Mesothelial cell of epicardium (in vitro differentiated cells): ENCODE results near the gene TNFRSF11A. TPM values are rescaled to one million over a fixed set of nuclear protein-coding genes. Genes with fewer than 3 reads are reported as not detected.

Source experiments
- DNase-seq, 2 experiments: peaks; one replicate each; pipeline ENCODE4 v3.0.0; 2021; ENCODE audit warnings: low spot score in 2 of 2; ENCODE audit not compliant: unreplicated experiment in 2 of 2
- H3K27ac Mint-ChIP-seq: 2 replicates; pipeline ENCODE4 v1.8.0; 2021; ENCODE audit warnings: mixed read lengths
- H3K27me3 Mint-ChIP-seq: 2 replicates; pipeline ENCODE4 v1.8.0; 2021; ENCODE audit warnings: low read depth, mixed read lengths
- H3K36me3 Mint-ChIP-seq: 2 replicates; pipeline ENCODE4 v1.8.0; 2021; ENCODE audit warnings: mixed read lengths
- H3K4me1 Mint-ChIP-seq: 2 replicates; pipeline ENCODE4 v1.8.0; 2021; ENCODE audit warnings: mixed read lengths
- H3K4me3 Mint-ChIP-seq: 2 replicates; pipeline ENCODE4 v1.8.0; 2021; ENCODE audit warnings: mild to moderate bottlenecking, moderate library complexity, mixed read lengths
- H3K9me3 Mint-ChIP-seq: 2 replicates; pipeline ENCODE4 v1.8.0; 2021; ENCODE audit warnings: mixed read lengths
- CTCF ChIP-seq: fragments of 200-600 bp; sonication (generic); IDR thresholded peaks from one replicate; pipeline ENCODE4 v1.5.0; 2021; ENCODE audit warnings: antibody characterized with exemption; ENCODE audit not compliant: unreplicated experiment
- total RNA-seq: library from RNA; stranded (reverse); gene quantifications from 3 replicates; pipeline ENCODE4 v1.2.1, GENCODE V29; 2021

The TNFRSF11A gene
- total RNA-seq, 1 donor from 2014 or later, result 0.83 TPM

DNA sequence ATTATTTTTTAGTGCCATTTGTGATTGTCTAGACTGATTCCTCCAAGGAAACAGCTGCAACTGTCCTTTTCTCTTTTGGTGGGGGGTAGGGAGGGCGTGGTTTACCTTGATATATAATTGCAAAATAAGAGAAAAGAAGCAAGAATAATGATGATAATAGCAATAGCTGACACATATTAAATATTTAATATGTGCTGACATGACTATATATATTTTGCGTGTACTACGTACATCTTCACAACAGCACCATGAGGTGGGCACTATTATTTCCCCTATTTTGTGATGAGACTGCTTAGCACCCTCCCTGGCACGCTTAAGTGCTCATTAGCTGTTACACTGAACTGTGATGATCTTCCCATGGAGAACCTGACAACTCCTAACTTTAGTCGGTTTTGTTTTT lies 39.4 kb downstream of the TNFRSF11A start:
- Mint-ChIP-seq H3K27ac (no peak overlapping the region), H3K27me3 (peaks cover 10% of the 10 kb centered on the region), H3K36me3 (no peaks in the 10 kb centered on the region), H3K4me1 (no peaks in the 10 kb centered on the region), H3K9me3 (no peaks in the 10 kb centered on the region), H3K4me3 (no peak overlapping the region)
- DNase-seq, result no peak
- TF ChIP-seq CTCF, result no peak

DNA sequence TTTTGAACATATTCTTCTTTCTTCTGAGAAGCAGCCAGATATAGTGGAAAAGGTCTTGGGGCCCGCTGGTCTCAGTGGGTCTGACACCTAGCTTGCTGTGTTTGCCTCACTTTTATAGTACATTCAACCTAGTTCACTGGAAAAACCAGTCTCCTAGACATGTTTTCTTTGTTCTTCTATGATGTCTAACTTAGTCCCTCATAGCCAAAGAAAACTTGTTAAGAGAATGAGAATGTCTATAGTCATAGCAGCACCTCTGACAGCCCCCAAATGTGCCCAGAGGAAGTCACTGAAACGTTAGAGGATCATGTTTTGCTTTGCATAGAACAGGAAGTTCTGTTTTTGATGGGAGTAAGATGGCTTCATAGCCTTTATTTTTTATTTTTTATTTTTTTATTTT lies 40.3 kb downstream of the TNFRSF11A start:
- DNase-seq, result no peak
- Mint-ChIP-seq H3K4me3 (no peak overlapping the region), H3K9me3 (no peaks in the 10 kb centered on the region), H3K36me3 (no peaks in the 10 kb centered on the region), H3K27me3 (peaks cover 8% of the 10 kb centered on the region), H3K4me1 (no peaks in the 10 kb centered on the region), H3K27ac (no peak overlapping the region)
- TF ChIP-seq CTCF, result no peak

DNA sequence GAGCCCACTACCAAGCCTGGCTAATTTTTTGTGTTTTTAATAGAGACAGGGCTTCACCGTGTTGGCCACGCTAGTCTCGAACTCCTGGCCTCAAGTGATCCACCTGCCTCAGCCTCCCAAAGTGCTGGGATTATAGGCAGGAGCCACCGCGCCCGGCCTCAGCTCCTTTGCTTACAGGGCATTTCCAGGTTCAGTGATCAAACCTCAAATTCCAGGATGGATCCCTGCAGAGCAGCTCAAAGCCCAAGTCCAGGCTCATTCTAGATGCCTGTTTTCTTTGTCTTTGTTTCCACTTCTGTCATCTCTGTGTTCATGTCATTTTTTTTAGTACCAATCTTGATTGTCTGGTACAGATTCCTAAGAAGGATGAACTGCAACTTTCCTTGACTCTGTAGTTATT lies 41.9 kb downstream of the TNFRSF11A start:
- no peak for TF ChIP-seq CTCF
- Mint-ChIP-seq H3K27me3 (peaks cover 6% of the 10 kb centered on the region), H3K4me3 (no peak overlapping the region), H3K27ac (no peak overlapping the region), H3K9me3 (no peaks in the 10 kb centered on the region), H3K4me1 (no peaks in the 10 kb centered on the region), H3K36me3 (no peaks in the 10 kb centered on the region)
- DNase-seq, result no peak

GRCh38 chr18:62368100-62368499 lies 43.0 kb downstream of the TNFRSF11A start:
- no peak for TF ChIP-seq CTCF
- no peak overlapping the region for H3K4me3 Mint-ChIP-seq
- H3K27me3 Mint-ChIP-seq, result peaks cover 6% of the 10 kb centered on the region
- no peaks in the 10 kb centered on the region for H3K4me1 Mint-ChIP-seq
- H3K9me3 Mint-ChIP-seq, result no peaks in the 10 kb centered on the region
- DNase-seq, result no peak
- no peak overlapping the region for H3K27ac Mint-ChIP-seq
- no peaks in the 10 kb centered on the region for H3K36me3 Mint-ChIP-seq

- H3K4me1 Mint-ChIP-seq, result no peaks in the 10 kb centered on the region
- no peaks in the 10 kb centered on the region for H3K36me3 Mint-ChIP-seq
- no peak for TF ChIP-seq CTCF
- no peak for DNase-seq
- H3K9me3 Mint-ChIP-seq, result no peaks in the 10 kb centered on the region
- no peak overlapping the region for H3K4me3 Mint-ChIP-seq
- peaks cover 11% of the 10 kb centered on the region for H3K27me3 Mint-ChIP-seq
- H3K27ac Mint-ChIP-seq, result no peak overlapping the region
Observed at GRCh38 chr18:62369129-62369644, 44.1 kb downstream of the TNFRSF11A start.

GRCh38 chr18:62370366-62370765 lies 45.3 kb downstream of the TNFRSF11A start:
- Mint-ChIP-seq H3K4me3 (no peak overlapping the region), H3K36me3 (no peaks in the 10 kb centered on the region), H3K27me3 (peaks cover 13% of the 10 kb centered on the region), H3K9me3 (no peaks in the 10 kb centered on the region), H3K27ac (no peak overlapping the region), H3K4me1 (no peaks in the 10 kb centered on the region)
- DNase-seq, result no peak
- no peak for TF ChIP-seq CTCF
